NCI-H69 (cell line): ENCODE data around the gene FBXO30.

Experiments
- DNase-seq: peaks from one replicate; lab custom pipeline; 2025; lab: John Stamatoyannopoulos, UW

Gene FBXO30

DNA sequence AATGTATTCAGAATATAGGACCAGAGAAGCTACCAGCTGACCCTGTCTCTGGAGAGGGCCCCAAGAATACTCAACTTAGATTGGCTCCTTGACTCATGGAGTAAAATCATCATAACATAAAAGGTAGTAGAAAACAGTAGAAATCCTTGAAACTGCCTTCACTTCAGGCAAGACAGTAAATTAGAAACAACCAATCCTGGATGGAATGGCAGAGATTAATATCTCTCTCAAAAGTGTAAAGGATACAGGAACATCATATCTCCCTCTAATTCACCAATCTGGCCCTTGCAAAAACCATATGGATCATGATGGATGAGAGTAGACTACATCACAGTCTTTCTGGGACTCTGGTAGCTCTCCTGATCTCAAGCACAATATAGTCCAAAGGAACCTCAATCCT is 58.9 kb downstream of the FBXO30 start:
- no peak for DNase-seq

DNA sequence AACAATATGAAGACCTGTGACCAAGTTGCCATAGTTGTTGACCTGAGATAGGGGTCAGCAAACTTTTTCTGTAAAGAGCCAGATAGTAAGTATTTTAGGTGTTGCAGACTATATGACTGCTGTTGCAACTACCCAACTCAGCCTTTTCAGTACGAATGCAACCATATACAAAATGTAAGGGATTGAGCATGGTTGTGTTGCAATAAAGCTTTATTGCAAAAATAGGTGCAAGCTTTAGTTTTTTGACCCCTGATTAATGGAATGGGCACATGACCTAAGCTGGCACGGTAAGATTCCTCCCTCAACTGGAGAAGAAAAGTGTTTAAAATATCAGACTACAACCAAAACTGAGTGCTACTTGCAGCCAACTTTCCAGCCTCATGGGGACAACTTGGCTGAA is 62.0 kb downstream of the FBXO30 start:
- no peak for DNase-seq

DNA sequence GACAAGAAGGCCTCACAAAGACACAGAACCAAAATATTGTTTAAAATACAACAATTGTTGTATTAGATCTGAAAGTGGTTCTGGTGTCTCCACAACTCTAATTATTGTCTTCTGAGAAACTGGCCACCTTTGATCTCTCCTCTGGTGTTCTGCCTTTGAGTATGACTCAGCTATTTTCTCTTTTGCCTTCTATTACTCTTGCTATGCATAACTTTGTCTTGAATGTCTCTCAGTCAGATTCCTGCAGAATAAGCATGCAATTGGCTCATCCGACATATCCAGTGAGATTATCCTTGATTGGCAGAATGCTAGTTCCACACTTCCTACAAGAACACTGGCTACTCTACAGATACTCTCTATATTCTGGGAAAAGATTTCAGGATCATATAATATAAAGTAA is 65.0 kb downstream of the FBXO30 start:
- DNase-seq, result no peak

DNA sequence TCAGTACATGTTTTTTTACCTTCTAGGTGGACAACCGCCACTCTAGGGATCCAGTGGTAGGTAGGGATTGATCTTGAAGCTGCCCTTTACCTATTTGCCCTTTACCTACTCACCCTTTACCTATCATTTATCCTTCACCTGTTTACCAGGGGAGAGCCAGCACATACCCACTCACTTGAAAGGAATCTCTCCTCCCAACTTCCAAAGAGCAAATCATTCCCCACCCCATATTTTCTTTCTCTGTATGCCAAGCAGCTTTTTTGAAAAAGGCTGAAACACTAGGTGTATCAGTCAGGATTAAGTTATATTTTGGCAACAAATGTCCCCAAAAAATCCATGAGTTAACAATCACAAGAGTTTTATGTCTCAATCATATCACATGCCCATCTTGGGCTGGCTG is 68.7 kb downstream of the FBXO30 start:
- no peak for DNase-seq

DNA sequence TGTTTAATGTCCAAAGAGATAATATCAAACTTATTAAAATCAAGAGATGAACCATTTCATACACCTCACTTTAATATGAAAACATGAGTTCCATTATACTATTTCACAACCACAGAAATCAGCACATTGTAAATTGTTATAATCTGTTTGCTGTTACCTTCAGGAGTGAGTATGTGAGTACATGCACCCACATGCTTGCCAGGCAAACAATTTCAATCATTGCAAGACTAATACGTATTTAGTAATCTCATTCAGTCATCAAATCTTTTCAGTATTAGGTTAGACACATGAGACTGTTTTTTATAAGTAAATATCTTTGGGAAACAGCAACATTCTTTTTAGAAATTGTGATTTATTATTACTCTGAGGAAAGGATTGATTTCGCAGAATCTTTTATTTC is 70.0 kb downstream of the FBXO30 start:
- no peak for DNase-seq
